PC-3 (cell line): ENCODE data around the gene LIN7B.

Source experiments
- EZH2 ChIP-seq: fragments of 300-600 bp; sonication (generic); IDR thresholded peaks from one replicate; pipeline ENCODE4 v1.6.1; 2017; ENCODE audit warnings: antibody characterized with exemption, mild to moderate bottlenecking, low read length; ENCODE audit not compliant: unreplicated experiment
- EZH2phosphoT487 ChIP-seq: fragments of 300-600 bp; sonication (generic); IDR thresholded peaks from 2 replicates; pipeline ENCODE4 v1.6.1; 2018; ENCODE audit warnings: mild to moderate bottlenecking, antibody characterized with exemption, low read length, borderline replicate concordance
- TF ChIP-seq, protein P1 (sequence below): fragments of 300-600 bp; sonication (generic); conservative IDR thresholded peaks from 2 replicates; pipeline ENCODE4 v1.5.1; 2017; ENCODE audit warnings: antibody characterized with exemption, low read depth, mild to moderate bottlenecking, low read length

GRCh38 chr19:49101160-49101559 is 13.0 kb upstream of the LIN7B start:
- no peak for TF ChIP-seq EZH2
- TF ChIP-seq, protein P1, sequence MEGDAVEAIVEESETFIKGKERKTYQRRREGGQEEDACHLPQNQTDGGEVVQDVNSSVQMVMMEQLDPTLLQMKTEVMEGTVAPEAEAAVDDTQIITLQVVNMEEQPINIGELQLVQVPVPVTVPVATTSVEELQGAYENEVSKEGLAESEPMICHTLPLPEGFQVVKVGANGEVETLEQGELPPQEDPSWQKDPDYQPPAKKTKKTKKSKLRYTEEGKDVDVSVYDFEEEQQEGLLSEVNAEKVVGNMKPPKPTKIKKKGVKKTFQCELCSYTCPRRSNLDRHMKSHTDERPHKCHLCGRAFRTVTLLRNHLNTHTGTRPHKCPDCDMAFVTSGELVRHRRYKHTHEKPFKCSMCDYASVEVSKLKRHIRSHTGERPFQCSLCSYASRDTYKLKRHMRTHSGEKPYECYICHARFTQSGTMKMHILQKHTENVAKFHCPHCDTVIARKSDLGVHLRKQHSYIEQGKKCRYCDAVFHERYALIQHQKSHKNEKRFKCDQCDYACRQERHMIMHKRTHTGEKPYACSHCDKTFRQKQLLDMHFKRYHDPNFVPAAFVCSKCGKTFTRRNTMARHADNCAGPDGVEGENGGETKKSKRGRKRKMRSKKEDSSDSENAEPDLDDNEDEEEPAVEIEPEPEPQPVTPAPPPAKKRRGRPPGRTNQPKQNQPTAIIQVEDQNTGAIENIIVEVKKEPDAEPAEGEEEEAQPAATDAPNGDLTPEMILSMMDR = no peak
- TF ChIP-seq EZH2phosphoT487 = no peak
